Measurements from ENCODE around the gene CNTFR.

The CNTFR gene

DNA sequence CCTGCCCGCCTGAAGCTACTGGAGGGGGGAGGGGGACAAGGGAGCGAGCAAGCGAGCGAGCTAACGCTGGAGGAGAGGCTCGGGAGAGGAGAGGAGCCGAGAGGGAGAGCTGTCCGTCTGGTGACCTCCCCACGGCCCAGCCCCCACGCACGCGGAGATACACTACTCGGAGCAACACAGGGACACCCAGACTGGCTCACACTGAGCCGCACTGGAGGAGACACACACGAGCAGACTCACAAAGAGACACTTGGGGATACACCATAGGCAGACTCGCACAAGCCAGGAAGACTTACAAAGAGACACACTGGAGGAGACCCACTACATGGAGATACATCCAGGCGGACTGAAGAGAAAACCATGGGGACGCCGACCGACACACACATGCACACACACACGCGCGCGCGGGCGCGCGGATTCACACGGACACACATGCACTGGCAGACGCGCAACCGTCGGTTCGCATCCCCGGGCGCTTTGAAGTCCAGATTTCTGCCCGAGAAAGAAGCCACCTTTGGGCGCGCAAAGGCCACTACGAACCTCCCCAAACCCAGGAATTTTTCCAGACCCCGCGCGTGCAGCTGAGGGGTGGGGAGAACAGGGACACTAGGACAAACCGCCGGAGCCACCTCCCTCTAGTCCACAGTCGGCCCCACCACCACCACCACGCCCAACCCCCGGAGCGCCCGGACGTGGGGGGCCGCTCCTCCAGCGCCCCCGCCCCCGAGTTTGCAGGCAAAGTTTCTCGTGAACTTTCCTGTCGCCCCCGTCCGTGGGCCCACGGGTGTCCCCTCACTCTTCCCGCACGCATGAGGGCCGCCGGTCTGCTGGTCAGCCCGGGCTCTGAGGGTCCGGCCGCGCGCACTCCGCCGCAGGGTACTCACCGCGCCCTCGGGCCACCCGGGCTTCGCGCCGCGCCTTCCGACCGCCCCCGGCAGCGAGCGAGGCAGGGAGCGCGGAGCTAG lies 571 bp downstream of the CNTFR start:
- Histone ChIP-seq H3K4me1 (ENCODE audit: control insufficient read depth, low read depth, low read length) (peaks cover 30% of the 10 kb centered on the region), H3K4me3 (ENCODE audit: low read length) (peak overlapping the region; percentile 9), H3K79me2 (ENCODE audit: control insufficient read depth, insufficient read depth, low read length) (no peaks in the 10 kb centered on the region), H3K27ac (ENCODE audit: low read depth, low read length) (no peak overlapping the region), H3K79me1 (ENCODE audit: low read length) (no peaks in the 10 kb centered on the region), H4K5ac (ENCODE audit: low read length) (no peak overlapping the region), H3K23ac (ENCODE audit: low read length) (no peak overlapping the region), H3K56ac (ENCODE audit: low read length) (peak overlapping the region; percentile 89), H2BK5ac (ENCODE audit: low read length) (no peak overlapping the region), H3K27me3 (ENCODE audit: insufficient read depth, low read length, poor library complexity) (peaks cover 39% of the 10 kb centered on the region), H3K36me3 (ENCODE audit: control insufficient read depth, insufficient read depth, low read length) (no peaks in the 10 kb centered on the region), H3K4ac (ENCODE audit: low read depth, low read length) (no peak overlapping the region), H2BK120ac (ENCODE audit: low read depth, low read length) (no peak overlapping the region), H2AK5ac (ENCODE audit: low read length) (no peak overlapping the region), H3K18ac (ENCODE audit: low read length) (no peak overlapping the region), H2BK15ac (replicated peaks; ENCODE audit: low read depth) (no peak overlapping the region), H3K4me2 (ENCODE audit: low read length) (peak overlapping the region; percentile 84), H3K9ac (ENCODE audit: low read length) (peak overlapping the region; percentile 14), H4K8ac (ENCODE audit: low read depth, low read length) (no peak overlapping the region)
- no CpG with 5 or more reads among the region's 86 CpGs for WGBS (ENCODE audit: extremely low coverage, insufficient coverage, low lambda C conversion rate)
- DNase-seq = no peak

DNA sequence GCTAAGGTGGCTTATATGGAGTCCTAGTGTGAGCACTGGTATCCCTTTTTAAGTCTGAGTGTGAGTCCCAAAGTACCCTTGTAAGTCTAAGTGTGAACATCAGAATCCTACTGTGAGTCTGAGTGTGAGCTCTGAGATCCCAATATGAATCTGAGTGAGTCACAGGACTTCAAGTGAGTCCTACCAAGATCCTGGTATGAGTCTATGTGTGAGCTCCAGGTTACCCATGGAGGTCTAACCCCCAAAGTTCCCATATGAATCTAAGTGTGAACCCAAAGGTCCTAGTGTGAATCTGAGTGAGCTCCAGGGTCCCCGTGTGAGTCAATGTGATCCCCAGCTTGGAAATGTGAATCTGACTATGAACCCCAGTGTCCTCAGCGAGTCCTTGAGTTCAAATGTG lies 2.3 kb downstream of the CNTFR start:
- no peak overlapping the region for H4K8ac ChIP-seq (ENCODE audit: low read depth, low read length)
- DNase-seq = no peak
- no peak overlapping the region for H2BK15ac ChIP-seq (replicated peaks; ENCODE audit: low read depth)
- no peak overlapping the region for H2BK120ac ChIP-seq (ENCODE audit: low read depth, low read length)
- H3K4me1 ChIP-seq (ENCODE audit: control insufficient read depth, low read depth, low read length) = peaks cover 26% of the 10 kb centered on the region
- H4K5ac ChIP-seq (ENCODE audit: low read length) = no peak overlapping the region
- WGBS (ENCODE audit: extremely low coverage, insufficient coverage, low lambda C conversion rate) = no CpG with 5 or more reads among the region's 2 CpGs
- no peaks in the 10 kb centered on the region for H3K79me1 ChIP-seq (ENCODE audit: low read length)
- no peak overlapping the region for H3K27ac ChIP-seq (ENCODE audit: low read depth, low read length)
- no peak overlapping the region for H3K4me3 ChIP-seq (ENCODE audit: low read length)
- H3K4me2 ChIP-seq (ENCODE audit: low read length) = no peak overlapping the region
- H2AK5ac ChIP-seq (ENCODE audit: low read length) = no peak overlapping the region
- H3K23ac ChIP-seq (ENCODE audit: low read length) = no peak overlapping the region
- no peak overlapping the region for H3K18ac ChIP-seq (ENCODE audit: low read length)
- no peaks in the 10 kb centered on the region for H3K79me2 ChIP-seq (ENCODE audit: control insufficient read depth, insufficient read depth, low read length)
- no peak overlapping the region for H2BK5ac ChIP-seq (ENCODE audit: low read length)
- no peak overlapping the region for H3K9ac ChIP-seq (ENCODE audit: low read length)
- no peak overlapping the region for H3K4ac ChIP-seq (ENCODE audit: low read depth, low read length)
- H3K27me3 ChIP-seq (ENCODE audit: insufficient read depth, low read length, poor library complexity) = peaks cover 33% of the 10 kb centered on the region
- H3K36me3 ChIP-seq (ENCODE audit: control insufficient read depth, insufficient read depth, low read length) = no peaks in the 10 kb centered on the region
- no peak overlapping the region for H3K56ac ChIP-seq (ENCODE audit: low read length)

DNA sequence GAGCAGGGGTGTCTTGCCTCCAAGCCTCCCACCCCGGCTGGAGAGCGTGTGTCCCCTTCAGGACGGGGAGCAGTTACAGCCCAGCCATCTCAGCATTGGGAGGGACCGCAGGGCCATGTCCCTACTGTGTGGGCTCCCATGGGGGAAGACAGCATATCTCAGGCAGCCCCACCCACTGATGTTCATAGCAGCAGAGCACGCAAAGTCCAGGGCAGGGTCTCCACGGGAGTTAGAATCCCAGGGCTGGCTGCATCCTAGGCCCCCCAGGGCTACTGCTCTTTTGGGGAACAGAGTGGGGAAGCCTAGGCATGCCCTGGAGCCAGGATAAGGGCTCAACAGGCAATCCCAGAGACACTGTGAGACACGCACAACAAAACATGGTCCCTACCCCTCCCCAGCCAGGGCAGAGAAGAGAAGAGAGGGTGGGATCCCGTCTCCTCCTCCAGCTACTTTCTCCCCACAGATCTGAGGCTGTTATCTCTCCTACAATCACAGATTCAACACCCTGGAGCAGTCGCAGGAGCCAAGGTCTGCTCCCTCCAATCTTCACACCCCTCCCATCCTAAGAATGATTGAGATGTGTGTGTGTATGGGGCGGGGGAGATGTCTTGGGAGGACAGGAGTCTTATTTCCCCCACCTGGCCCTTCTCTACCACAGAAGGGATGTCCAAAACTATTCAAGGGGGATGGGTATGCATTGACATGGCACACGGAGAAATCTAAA lies 3.4 kb downstream of the CNTFR start:
- peak overlapping the region; percentile 1 for H3K56ac ChIP-seq (ENCODE audit: low read length)
- H4K5ac ChIP-seq (ENCODE audit: low read length) = no peak overlapping the region
- H2BK120ac ChIP-seq (ENCODE audit: low read depth, low read length) = no peak overlapping the region
- H3K4me2 ChIP-seq (ENCODE audit: low read length) = peak overlapping the region; percentile 6
- no peaks in the 10 kb centered on the region for H3K36me3 ChIP-seq (ENCODE audit: control insufficient read depth, insufficient read depth, low read length)
- no peaks in the 10 kb centered on the region for H3K79me2 ChIP-seq (ENCODE audit: control insufficient read depth, insufficient read depth, low read length)
- no peak overlapping the region for H3K18ac ChIP-seq (ENCODE audit: low read length)
- no peak overlapping the region for H4K8ac ChIP-seq (ENCODE audit: low read depth, low read length)
- no peak overlapping the region for H3K23ac ChIP-seq (ENCODE audit: low read length)
- WGBS (ENCODE audit: extremely low coverage, insufficient coverage, low lambda C conversion rate) = no CpG with 5 or more reads among the region's 11 CpGs
- H2BK5ac ChIP-seq (ENCODE audit: low read length) = no peak overlapping the region
- H3K4me3 ChIP-seq (ENCODE audit: low read length) = no peak overlapping the region
- no peak overlapping the region for H2BK15ac ChIP-seq (replicated peaks; ENCODE audit: low read depth)
- H3K4ac ChIP-seq (ENCODE audit: low read depth, low read length) = no peak overlapping the region
- H3K27me3 ChIP-seq (ENCODE audit: insufficient read depth, low read length, poor library complexity) = peaks cover 26% of the 10 kb centered on the region
- H3K4me1 ChIP-seq (ENCODE audit: control insufficient read depth, low read depth, low read length) = peaks cover 24% of the 10 kb centered on the region
- H3K27ac ChIP-seq (ENCODE audit: low read depth, low read length) = no peak overlapping the region
- no peaks in the 10 kb centered on the region for H3K79me1 ChIP-seq (ENCODE audit: low read length)
- no peak overlapping the region for H2AK5ac ChIP-seq (ENCODE audit: low read length)
- DNase-seq = peak; percentile 85
- no peak overlapping the region for H3K9ac ChIP-seq (ENCODE audit: low read length)

DNA sequence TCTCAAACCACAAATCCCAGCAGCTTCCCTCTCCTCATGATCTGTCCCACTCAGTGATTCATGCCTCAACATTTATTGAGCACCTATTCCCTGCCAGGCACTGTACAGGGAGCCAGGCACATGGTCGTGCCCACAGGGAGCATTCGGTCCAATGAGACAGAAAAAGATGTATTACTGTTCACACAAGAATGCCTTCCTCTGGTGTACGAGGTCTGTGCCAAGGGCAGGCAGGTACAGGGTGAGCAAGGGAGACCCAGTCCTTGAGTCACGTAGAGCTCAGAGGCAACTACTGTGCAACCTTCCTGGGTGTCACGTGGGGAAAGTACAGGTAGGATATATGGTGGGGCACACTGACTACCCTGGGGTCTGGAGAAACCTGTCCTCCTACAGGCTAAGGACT lies 4.6 kb downstream of the CNTFR start:
- no peaks in the 10 kb centered on the region for H3K79me2 ChIP-seq (ENCODE audit: control insufficient read depth, insufficient read depth, low read length)
- no peak overlapping the region for H3K27ac ChIP-seq (ENCODE audit: low read depth, low read length)
- no peak overlapping the region for H3K4me3 ChIP-seq (ENCODE audit: low read length)
- peaks cover 24% of the 10 kb centered on the region for H3K4me1 ChIP-seq (ENCODE audit: control insufficient read depth, low read depth, low read length)
- H3K56ac ChIP-seq (ENCODE audit: low read length) = peak overlapping the region; percentile 63
- no peak for DNase-seq
- H2BK5ac ChIP-seq (ENCODE audit: low read length) = no peak overlapping the region
- no peak overlapping the region for H3K4ac ChIP-seq (ENCODE audit: low read depth, low read length)
- WGBS (ENCODE audit: extremely low coverage, insufficient coverage, low lambda C conversion rate) = no CpG with 5 or more reads among the region's 5 CpGs
- no peaks in the 10 kb centered on the region for H3K79me1 ChIP-seq (ENCODE audit: low read length)
- H4K8ac ChIP-seq (ENCODE audit: low read depth, low read length) = no peak overlapping the region
- no peak overlapping the region for H2BK120ac ChIP-seq (ENCODE audit: low read depth, low read length)
- H3K18ac ChIP-seq (ENCODE audit: low read length) = no peak overlapping the region
- no peak overlapping the region for H3K4me2 ChIP-seq (ENCODE audit: low read length)
- no peak overlapping the region for H2AK5ac ChIP-seq (ENCODE audit: low read length)
- no peaks in the 10 kb centered on the region for H3K36me3 ChIP-seq (ENCODE audit: control insufficient read depth, insufficient read depth, low read length)
- no peak overlapping the region for H3K9ac ChIP-seq (ENCODE audit: low read length)
- no peak overlapping the region for H3K23ac ChIP-seq (ENCODE audit: low read length)
- peaks cover 20% of the 10 kb centered on the region for H3K27me3 ChIP-seq (ENCODE audit: insufficient read depth, low read length, poor library complexity)
- H4K5ac ChIP-seq (ENCODE audit: low read length) = no peak overlapping the region
- no peak overlapping the region for H2BK15ac ChIP-seq (replicated peaks; ENCODE audit: low read depth)

DNA sequence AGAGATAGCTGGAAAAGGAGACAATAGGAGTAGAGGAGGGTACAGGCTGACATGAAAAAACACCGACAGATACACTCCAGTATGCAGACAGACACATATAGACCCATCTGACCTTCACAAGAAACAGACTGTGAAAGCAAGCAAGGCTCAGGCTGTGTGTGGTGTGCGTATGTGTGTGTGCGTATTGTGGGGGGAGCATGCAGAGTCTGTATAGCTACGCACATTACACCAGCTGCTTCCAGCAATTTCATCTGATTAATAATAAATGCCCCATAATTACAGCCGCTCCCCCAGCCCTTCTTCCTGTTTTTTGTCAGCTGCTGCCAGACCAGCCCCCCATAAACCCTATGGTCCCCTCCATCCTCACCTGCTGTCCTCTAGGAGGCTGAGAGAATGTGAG lies 6.7 kb downstream of the CNTFR start:
- H3K79me1 ChIP-seq (ENCODE audit: low read length) = no peaks in the 10 kb centered on the region
- H4K5ac ChIP-seq (ENCODE audit: low read length) = no peak overlapping the region
- H3K56ac ChIP-seq (ENCODE audit: low read length) = no peak overlapping the region
- H2AK5ac ChIP-seq (ENCODE audit: low read length) = no peak overlapping the region
- DNase-seq = no peak
- H3K4ac ChIP-seq (ENCODE audit: low read depth, low read length) = no peak overlapping the region
- H3K23ac ChIP-seq (ENCODE audit: low read length) = no peak overlapping the region
- no peak overlapping the region for H3K4me2 ChIP-seq (ENCODE audit: low read length)
- peaks cover 31% of the 10 kb centered on the region for H3K4me1 ChIP-seq (ENCODE audit: control insufficient read depth, low read depth, low read length)
- no peaks in the 10 kb centered on the region for H3K79me2 ChIP-seq (ENCODE audit: control insufficient read depth, insufficient read depth, low read length)
- H2BK120ac ChIP-seq (ENCODE audit: low read depth, low read length) = no peak overlapping the region
- no peak overlapping the region for H3K4me3 ChIP-seq (ENCODE audit: low read length)
- peaks cover 12% of the 10 kb centered on the region for H3K27me3 ChIP-seq (ENCODE audit: insufficient read depth, low read length, poor library complexity)
- WGBS (ENCODE audit: extremely low coverage, insufficient coverage, low lambda C conversion rate) = no CpG with 5 or more reads among the region's 5 CpGs
- no peak overlapping the region for H3K27ac ChIP-seq (ENCODE audit: low read depth, low read length)
- H2BK5ac ChIP-seq (ENCODE audit: low read length) = no peak overlapping the region
- no peak overlapping the region for H4K8ac ChIP-seq (ENCODE audit: low read depth, low read length)
- no peak overlapping the region for H2BK15ac ChIP-seq (replicated peaks; ENCODE audit: low read depth)
- no peak overlapping the region for H3K9ac ChIP-seq (ENCODE audit: low read length)
- no peak overlapping the region for H3K18ac ChIP-seq (ENCODE audit: low read length)
- H3K36me3 ChIP-seq (ENCODE audit: control insufficient read depth, insufficient read depth, low read length) = no peaks in the 10 kb centered on the region
